ENCODE data around the gene SLC38A10.

DNA sequence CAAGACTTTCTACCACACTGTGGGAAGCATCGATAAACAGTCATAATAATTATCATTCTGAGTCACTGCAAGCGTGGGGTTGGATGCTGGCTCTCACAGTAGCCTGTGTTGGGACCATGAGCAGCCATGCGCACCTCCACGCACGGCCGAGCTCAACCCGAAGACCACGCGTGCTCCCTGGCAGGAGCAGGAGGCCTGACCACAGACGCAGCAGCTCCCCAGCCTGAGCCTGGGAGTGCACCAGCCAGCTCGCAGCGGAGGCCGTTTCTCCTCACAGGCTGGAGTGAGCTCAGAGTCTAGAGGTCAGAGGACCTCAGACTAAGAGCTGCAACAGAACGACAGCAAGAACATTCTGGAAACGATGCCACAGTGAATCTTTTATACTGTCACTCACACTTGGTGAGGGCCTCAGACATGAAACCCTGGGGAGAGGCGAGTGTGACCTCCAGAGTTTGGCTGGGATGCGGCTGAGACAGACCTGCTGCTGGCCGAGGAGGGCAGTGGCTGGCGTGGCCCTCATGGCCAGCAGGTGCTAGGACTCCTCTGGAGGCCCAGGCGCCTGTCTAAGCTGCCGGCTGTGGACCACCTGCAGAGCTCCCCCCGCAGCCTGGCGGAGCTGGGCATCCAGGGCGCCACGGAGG lies 50.0 kb downstream of the SLC38A10 start:
- TF ChIP-seq, protein P1, sequence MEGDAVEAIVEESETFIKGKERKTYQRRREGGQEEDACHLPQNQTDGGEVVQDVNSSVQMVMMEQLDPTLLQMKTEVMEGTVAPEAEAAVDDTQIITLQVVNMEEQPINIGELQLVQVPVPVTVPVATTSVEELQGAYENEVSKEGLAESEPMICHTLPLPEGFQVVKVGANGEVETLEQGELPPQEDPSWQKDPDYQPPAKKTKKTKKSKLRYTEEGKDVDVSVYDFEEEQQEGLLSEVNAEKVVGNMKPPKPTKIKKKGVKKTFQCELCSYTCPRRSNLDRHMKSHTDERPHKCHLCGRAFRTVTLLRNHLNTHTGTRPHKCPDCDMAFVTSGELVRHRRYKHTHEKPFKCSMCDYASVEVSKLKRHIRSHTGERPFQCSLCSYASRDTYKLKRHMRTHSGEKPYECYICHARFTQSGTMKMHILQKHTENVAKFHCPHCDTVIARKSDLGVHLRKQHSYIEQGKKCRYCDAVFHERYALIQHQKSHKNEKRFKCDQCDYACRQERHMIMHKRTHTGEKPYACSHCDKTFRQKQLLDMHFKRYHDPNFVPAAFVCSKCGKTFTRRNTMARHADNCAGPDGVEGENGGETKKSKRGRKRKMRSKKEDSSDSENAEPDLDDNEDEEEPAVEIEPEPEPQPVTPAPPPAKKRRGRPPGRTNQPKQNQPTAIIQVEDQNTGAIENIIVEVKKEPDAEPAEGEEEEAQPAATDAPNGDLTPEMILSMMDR (IDR thresholded peaks at IDR 0.05 in 4 of 5, conservative IDR thresholded peaks at IDR 0.05 in 1 of 5): no peak
- no peak for TF ChIP-seq POLR2A (IDR thresholded peaks at IDR 0.05)
